Measurements from ENCODE around the gene ZNF133.
"Not testable (repeated sequence)": the region's sequence is repeated elsewhere in the genome, so short reads cannot be mapped to it uniquely, and the experiment has no call there.

Gene ZNF133

GRCh38 chr20:18287915-18288748, at the start of gene ZNF133:
ZNF133 (plus strand) TSS chr20:18288527; CDS start chr20:18305687, 17,160 bp downstream.
- DNase-seq (ENCODE audit: low read depth in 1 of 2, low spot score in 1 of 2): peak; percentile 87 to 96
- in situ Hi-C loops (cut with HindIII; ENCODE audit: low pct_unique_long_range_greater_than_20kb, low sequenced_read_pairs): no loop called here
- TF ChIP-seq JUND (IDR thresholded peaks at IDR 0.05; ENCODE audit: low read depth): no peak

DNA sequence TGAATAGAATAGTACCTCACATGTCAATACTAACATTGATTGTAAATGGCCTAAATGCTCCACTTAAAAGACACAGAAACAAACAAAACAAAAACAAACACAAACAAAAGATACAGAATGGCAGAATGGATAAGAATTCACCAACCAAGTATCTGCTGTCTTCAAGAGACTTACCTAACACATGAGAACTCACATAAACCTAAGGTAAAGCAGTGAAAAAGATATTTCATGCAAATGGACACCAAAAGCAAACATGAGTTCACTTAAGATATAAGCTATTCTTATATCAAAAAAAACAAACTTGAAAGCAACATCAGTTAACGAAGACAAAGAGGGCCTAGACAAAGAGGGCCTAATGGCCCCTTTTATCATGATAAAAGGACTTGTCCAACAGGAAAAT, 47.3 kb upstream of the ZNF133 start:
- no peak for TF ChIP-seq JUND (IDR thresholded peaks at IDR 0.05; ENCODE audit: low read depth)
- DNase-seq (ENCODE audit: low read depth in 1 of 2, low spot score in 1 of 2): no peak
- in situ Hi-C loops (cut with HindIII; ENCODE audit: low pct_unique_long_range_greater_than_20kb, low sequenced_read_pairs): no loop called here

GRCh38 chr20:18243802-18244201, 44.5 kb upstream of the ZNF133 start:
- TF ChIP-seq JUND (IDR thresholded peaks at IDR 0.05; ENCODE audit: low read depth): no peak
- in situ Hi-C loops (cut with HindIII; ENCODE audit: low pct_unique_long_range_greater_than_20kb, low sequenced_read_pairs): no loop called here
- DNase-seq (ENCODE audit: low read depth in 1 of 2, low spot score in 1 of 2): no peak

GRCh38 chr20:18248545-18248944, 39.8 kb upstream of the ZNF133 start:
- DNase-seq (ENCODE audit: low read depth in 1 of 2, low spot score in 1 of 2); in situ Hi-C loops (cut with HindIII; ENCODE audit: low pct_unique_long_range_greater_than_20kb, low sequenced_read_pairs): not testable (repeated sequence)

DNA sequence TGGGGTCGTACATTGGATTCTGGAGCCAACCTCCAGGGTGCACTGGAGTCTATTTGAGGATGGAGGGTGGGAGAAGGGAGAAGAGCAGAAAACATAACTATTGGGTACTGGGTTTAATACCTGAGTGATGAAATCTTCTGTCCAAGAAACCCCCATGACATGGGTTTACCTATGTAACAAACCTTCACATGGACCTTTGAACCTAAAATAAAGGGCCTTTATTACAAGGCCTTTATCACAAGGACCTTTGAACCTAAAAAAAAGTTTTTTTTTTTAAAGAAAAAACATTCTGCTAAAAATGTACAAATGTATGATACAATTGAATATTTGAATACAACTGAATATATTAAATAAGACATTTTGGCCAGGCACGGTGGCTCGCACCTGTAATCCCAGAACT, 38.1 kb upstream of the ZNF133 start:
- DNase-seq (ENCODE audit: low read depth in 1 of 2, low spot score in 1 of 2): no peak
- in situ Hi-C loops (cut with HindIII; ENCODE audit: low pct_unique_long_range_greater_than_20kb, low sequenced_read_pairs): no loop called here
- TF ChIP-seq JUND (IDR thresholded peaks at IDR 0.05; ENCODE audit: low read depth): no peak

GRCh38 chr20:18252597-18253451, 35.5 kb upstream of the ZNF133 start:
- no peak for DNase-seq (ENCODE audit: low read depth in 1 of 2, low spot score in 1 of 2)
- in situ Hi-C loops (cut with HindIII; ENCODE audit: low pct_unique_long_range_greater_than_20kb, low sequenced_read_pairs): no loop called here
- no peak for TF ChIP-seq JUND (IDR thresholded peaks at IDR 0.05; ENCODE audit: low read depth)

GRCh38 chr20:18254615-18255014, 33.7 kb upstream of the ZNF133 start:
- in situ Hi-C loops (cut with HindIII; ENCODE audit: low pct_unique_long_range_greater_than_20kb, low sequenced_read_pairs): no loop called here
- DNase-seq (ENCODE audit: low read depth in 1 of 2, low spot score in 1 of 2): no peak
- TF ChIP-seq JUND (IDR thresholded peaks at IDR 0.05; ENCODE audit: low read depth): no peak

DNA sequence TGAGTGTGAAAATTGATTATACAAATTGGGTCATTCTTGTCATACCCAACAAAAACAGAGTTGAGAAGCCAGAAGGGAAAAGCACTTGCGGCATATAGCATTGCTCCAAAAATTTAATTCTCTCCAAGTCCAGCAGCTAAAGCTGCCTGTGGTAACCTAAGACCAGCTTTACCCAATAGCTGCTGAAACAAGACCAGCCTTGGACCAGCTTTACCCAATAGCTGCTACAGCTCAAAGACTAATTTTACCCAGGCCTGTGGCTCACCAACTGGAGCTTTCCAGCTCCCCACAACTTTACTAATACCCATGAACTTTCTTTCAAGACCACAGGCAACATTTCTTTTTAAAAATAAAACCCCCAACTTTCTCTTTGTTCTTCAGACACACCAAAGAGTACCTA, 32.8 kb upstream of the ZNF133 start:
- DNase-seq (ENCODE audit: low read depth in 1 of 2, low spot score in 1 of 2): no peak
- in situ Hi-C loops (cut with HindIII; ENCODE audit: low pct_unique_long_range_greater_than_20kb, low sequenced_read_pairs): no loop called here
- TF ChIP-seq JUND (IDR thresholded peaks at IDR 0.05; ENCODE audit: low read depth): no peak

DNA sequence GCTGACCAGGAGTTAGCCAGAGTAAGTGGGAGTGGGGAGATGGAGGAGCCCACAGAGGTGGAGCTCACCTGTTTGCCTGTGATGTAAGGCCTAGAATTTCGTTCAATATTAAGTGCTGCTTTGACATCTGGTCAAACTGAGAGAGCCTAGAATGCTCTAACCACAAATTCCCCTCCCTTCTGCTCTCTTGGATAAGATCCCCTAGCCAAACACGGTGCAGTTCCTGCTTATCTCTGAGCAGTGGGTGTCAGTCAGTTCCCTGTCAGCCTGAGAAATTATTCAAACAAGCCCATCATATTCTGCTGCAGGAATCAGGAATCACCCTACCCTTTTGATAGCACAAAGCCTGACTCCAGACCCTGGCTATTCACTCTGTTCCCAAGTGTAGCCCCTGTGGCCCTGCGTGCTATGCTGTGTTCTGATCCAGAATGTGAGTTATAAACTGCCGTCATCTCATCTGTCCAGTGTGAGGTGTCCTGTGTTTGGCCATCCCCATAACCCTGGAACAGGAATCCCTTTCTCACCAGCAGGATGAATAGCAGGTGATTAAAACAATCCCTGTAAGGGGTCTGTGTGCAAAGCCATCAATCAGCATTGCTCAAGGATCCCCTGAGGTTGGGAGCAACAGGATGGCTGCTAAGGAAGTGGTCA, 31.8 kb upstream of the ZNF133 start:
- DNase-seq (ENCODE audit: low read depth in 1 of 2, low spot score in 1 of 2): no peak
- in situ Hi-C loops (cut with HindIII; ENCODE audit: low pct_unique_long_range_greater_than_20kb, low sequenced_read_pairs): no loop called here
- TF ChIP-seq JUND (IDR thresholded peaks at IDR 0.05; ENCODE audit: low read depth): no peak

- no peak for DNase-seq (ENCODE audit: low read depth in 1 of 2, low spot score in 1 of 2)
- in situ Hi-C loops (cut with HindIII; ENCODE audit: low pct_unique_long_range_greater_than_20kb, low sequenced_read_pairs): no loop called here
- TF ChIP-seq JUND (IDR thresholded peaks at IDR 0.05; ENCODE audit: low read depth): no peak
Measured at GRCh38 chr20:18258126-18258860, 30.0 kb upstream of the ZNF133 start.

- DNase-seq (ENCODE audit: low read depth in 1 of 2, low spot score in 1 of 2): no peak
- in situ Hi-C loops (cut with HindIII; ENCODE audit: low pct_unique_long_range_greater_than_20kb, low sequenced_read_pairs): no loop called here
- TF ChIP-seq JUND (IDR thresholded peaks at IDR 0.05; ENCODE audit: low read depth): no peak
Measured at GRCh38 chr20:18259730-18260129, 28.6 kb upstream of the ZNF133 start.

DNA sequence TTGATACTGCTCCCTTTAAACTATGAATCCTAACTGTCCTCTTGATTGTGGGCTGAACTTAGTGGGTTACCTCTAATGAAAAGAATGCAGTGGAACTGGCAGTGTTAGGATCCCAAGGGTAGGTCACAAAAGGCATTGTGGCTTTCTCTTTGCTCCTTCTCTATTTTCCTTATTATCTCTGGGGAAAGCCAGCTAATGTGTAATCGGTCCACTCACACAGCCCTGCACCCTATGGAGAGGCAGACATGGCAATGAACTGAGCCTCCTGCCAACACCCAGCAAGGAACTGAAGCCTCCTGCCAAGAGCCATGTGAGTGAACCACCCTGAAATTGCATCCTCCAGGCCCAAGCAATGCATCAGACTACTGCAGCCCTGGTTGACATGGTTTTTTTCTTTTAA, 24.6 kb upstream of the ZNF133 start:
- in situ Hi-C loops (cut with HindIII; ENCODE audit: low pct_unique_long_range_greater_than_20kb, low sequenced_read_pairs): no loop called here
- DNase-seq (ENCODE audit: low read depth in 1 of 2, low spot score in 1 of 2): peak; percentile 12 to 49
- TF ChIP-seq JUND (IDR thresholded peaks at IDR 0.05; ENCODE audit: low read depth): no peak

Measured in T47D (cell line).